ENCODE results near the gene CA7. TPM values are rescaled to one million over a fixed set of nuclear protein-coding genes. Genes with fewer than 3 reads are reported as not detected.

The CA7 gene
- polyA plus RNA-seq, 1 donor from 2014 or later: not detected

DNA sequence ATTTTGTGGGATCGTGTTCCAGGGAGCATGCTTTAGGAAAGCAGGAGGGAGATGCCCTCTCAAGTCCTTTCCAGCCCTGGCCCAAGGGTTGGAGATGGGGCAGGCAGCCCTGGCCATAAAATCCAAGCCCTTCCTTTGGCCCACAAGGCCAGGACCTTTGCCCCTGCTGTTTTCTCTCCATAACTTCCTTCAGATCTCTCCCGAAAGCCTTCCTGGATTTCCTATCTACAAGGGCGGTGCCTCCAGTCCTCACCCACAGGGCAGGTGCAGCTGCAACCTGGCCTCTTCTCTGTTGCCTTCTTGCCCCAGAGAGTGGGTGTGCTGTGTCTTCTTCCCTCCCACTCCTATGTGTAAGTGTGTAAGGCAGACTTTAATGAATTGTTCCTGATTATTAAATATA lies 27.6 kb downstream of the CA7 start:
- TF ChIP-seq, protein P1, sequence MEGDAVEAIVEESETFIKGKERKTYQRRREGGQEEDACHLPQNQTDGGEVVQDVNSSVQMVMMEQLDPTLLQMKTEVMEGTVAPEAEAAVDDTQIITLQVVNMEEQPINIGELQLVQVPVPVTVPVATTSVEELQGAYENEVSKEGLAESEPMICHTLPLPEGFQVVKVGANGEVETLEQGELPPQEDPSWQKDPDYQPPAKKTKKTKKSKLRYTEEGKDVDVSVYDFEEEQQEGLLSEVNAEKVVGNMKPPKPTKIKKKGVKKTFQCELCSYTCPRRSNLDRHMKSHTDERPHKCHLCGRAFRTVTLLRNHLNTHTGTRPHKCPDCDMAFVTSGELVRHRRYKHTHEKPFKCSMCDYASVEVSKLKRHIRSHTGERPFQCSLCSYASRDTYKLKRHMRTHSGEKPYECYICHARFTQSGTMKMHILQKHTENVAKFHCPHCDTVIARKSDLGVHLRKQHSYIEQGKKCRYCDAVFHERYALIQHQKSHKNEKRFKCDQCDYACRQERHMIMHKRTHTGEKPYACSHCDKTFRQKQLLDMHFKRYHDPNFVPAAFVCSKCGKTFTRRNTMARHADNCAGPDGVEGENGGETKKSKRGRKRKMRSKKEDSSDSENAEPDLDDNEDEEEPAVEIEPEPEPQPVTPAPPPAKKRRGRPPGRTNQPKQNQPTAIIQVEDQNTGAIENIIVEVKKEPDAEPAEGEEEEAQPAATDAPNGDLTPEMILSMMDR (IDR thresholded peaks at IDR 0.05; ENCODE audit: poor library complexity, severe bottlenecking): no peak
- TF ChIP-seq EZH2 (IDR thresholded peaks at IDR 0.05; ENCODE audit: borderline replicate concordance, insufficient read depth, low read length, poor library complexity, severe bottlenecking): no peak
- TF ChIP-seq, protein P2, sequence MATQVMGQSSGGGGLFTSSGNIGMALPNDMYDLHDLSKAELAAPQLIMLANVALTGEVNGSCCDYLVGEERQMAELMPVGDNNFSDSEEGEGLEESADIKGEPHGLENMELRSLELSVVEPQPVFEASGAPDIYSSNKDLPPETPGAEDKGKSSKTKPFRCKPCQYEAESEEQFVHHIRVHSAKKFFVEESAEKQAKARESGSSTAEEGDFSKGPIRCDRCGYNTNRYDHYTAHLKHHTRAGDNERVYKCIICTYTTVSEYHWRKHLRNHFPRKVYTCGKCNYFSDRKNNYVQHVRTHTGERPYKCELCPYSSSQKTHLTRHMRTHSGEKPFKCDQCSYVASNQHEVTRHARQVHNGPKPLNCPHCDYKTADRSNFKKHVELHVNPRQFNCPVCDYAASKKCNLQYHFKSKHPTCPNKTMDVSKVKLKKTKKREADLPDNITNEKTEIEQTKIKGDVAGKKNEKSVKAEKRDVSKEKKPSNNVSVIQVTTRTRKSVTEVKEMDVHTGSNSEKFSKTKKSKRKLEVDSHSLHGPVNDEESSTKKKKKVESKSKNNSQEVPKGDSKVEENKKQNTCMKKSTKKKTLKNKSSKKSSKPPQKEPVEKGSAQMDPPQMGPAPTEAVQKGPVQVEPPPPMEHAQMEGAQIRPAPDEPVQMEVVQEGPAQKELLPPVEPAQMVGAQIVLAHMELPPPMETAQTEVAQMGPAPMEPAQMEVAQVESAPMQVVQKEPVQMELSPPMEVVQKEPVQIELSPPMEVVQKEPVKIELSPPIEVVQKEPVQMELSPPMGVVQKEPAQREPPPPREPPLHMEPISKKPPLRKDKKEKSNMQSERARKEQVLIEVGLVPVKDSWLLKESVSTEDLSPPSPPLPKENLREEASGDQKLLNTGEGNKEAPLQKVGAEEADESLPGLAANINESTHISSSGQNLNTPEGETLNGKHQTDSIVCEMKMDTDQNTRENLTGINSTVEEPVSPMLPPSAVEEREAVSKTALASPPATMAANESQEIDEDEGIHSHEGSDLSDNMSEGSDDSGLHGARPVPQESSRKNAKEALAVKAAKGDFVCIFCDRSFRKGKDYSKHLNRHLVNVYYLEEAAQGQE (IDR thresholded peaks at IDR 0.05; ENCODE audit: borderline replicate concordance): no peak
- no peak for TF ChIP-seq SMC3 (conservative IDR thresholded peaks at IDR 0.05; ENCODE audit: poor library complexity)
- TF ChIP-seq EP300 (conservative IDR thresholded peaks at IDR 0.05; ENCODE audit: poor library complexity, severe bottlenecking): no peak
- no peak for TF ChIP-seq TAF1 (IDR thresholded peaks at IDR 0.05; ENCODE audit: low read depth)
- TF ChIP-seq MXI1 (conservative IDR thresholded peaks at IDR 0.05; ENCODE audit: poor library complexity, severe bottlenecking): no peak
- TF ChIP-seq POLR2AphosphoS5 (IDR thresholded peaks at IDR 0.05): no peak
- no peak for TF ChIP-seq RAD21 (conservative IDR thresholded peaks at IDR 0.05)
- no peaks in the 10 kb centered on the region for H3F3A ChIP-seq (ENCODE audit: insufficient read depth, low read length, poor library complexity, severe bottlenecking)
- peaks cover 2% of the 10 kb centered on the region for H3K27me3 ChIP-seq (ENCODE audit: insufficient read depth, low read depth, low read length)
- H3K79me2 ChIP-seq (replicated peaks; ENCODE audit: insufficient read depth, low read length): no peaks in the 10 kb centered on the region
- H4K20me1 ChIP-seq (ENCODE audit: insufficient read depth): no peaks in the 10 kb centered on the region
- no peak overlapping the region for H2AFZ ChIP-seq (ENCODE audit: low read depth, low read length)
- no peak overlapping the region for H3K27ac ChIP-seq (ENCODE audit: low read length)
- no peak overlapping the region for H3K4me2 ChIP-seq (ENCODE audit: low read length)
- H3K9me3 ChIP-seq (ENCODE audit: low read length): no peaks in the 10 kb centered on the region
- no peaks in the 10 kb centered on the region for H3K9me2 ChIP-seq (ENCODE audit: insufficient read depth, low read length)
- H3K36me3 ChIP-seq (ENCODE audit: insufficient read depth, low read length): no peaks in the 10 kb centered on the region
- H3K4me3 ChIP-seq (ENCODE audit: low read length): no peak overlapping the region
- H3K9ac ChIP-seq (ENCODE audit: low read length): no peak overlapping the region

DNA sequence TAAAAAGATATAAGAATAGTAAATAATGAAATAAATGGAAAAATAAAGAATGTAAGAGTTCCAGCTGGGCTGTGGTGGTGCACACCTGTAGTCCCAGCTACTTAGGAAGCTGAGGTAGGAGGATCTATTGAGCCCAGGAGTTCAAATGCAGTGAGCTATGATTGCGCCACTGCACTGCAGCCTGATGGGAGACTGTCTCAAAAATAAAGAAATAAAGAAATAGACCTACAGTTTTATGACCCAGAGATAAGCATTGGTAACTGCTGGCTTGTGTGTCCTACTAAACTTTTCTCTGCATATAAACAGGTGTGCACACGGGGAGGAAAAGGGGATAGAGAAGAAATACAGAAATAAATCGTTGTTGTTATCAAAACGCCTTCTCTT lies 28.3 kb downstream of the CA7 start:
- H3K4me3 ChIP-seq (ENCODE audit: low read length): peak overlapping the region; percentile 58
- no peaks in the 10 kb centered on the region for H3K9me3 ChIP-seq (ENCODE audit: low read length)
- no peaks in the 10 kb centered on the region for H3K9me2 ChIP-seq (ENCODE audit: insufficient read depth, low read length)
- H3K27me3 ChIP-seq (ENCODE audit: insufficient read depth, low read depth, low read length): peaks cover 2% of the 10 kb centered on the region
- H3F3A ChIP-seq (ENCODE audit: insufficient read depth, low read length, poor library complexity, severe bottlenecking): no peaks in the 10 kb centered on the region
- H4K20me1 ChIP-seq (ENCODE audit: insufficient read depth): no peaks in the 10 kb centered on the region
- TF ChIP-seq TAF1 (IDR thresholded peaks at IDR 0.05; ENCODE audit: low read depth): no peak
- no peak for TF ChIP-seq EZH2 (IDR thresholded peaks at IDR 0.05; ENCODE audit: borderline replicate concordance, insufficient read depth, low read length, poor library complexity, severe bottlenecking)
- no peak for TF ChIP-seq MXI1 (conservative IDR thresholded peaks at IDR 0.05; ENCODE audit: poor library complexity, severe bottlenecking)
- TF ChIP-seq, protein P2 (IDR thresholded peaks at IDR 0.05; ENCODE audit: borderline replicate concordance): no peak
- TF ChIP-seq RAD21 (conservative IDR thresholded peaks at IDR 0.05): no peak
- TF ChIP-seq EP300 (conservative IDR thresholded peaks at IDR 0.05; ENCODE audit: poor library complexity, severe bottlenecking): no peak
- TF ChIP-seq, protein P1 (IDR thresholded peaks at IDR 0.05; ENCODE audit: poor library complexity, severe bottlenecking): no peak
- TF ChIP-seq POLR2AphosphoS5 (IDR thresholded peaks at IDR 0.05): no peak
- no peak for TF ChIP-seq SMC3 (conservative IDR thresholded peaks at IDR 0.05; ENCODE audit: poor library complexity)
- H3K79me2 ChIP-seq (replicated peaks; ENCODE audit: insufficient read depth, low read length): no peaks in the 10 kb centered on the region
- H3K36me3 ChIP-seq (ENCODE audit: insufficient read depth, low read length): no peaks in the 10 kb centered on the region
- H3K4me2 ChIP-seq (ENCODE audit: low read length): no peak overlapping the region
- no peak overlapping the region for H2AFZ ChIP-seq (ENCODE audit: low read depth, low read length)
- no peak overlapping the region for H3K9ac ChIP-seq (ENCODE audit: low read length)
- no peak overlapping the region for H3K27ac ChIP-seq (ENCODE audit: low read length)
